CD14-positive monocyte (primary cell): ENCODE measurements around the gene ATG12. TPM values are rescaled to one million over a fixed set of nuclear protein-coding genes. Genes with fewer than 3 reads are reported as not detected.

Experiments used
- DNase-seq, 3 donors: peaks; one replicate each; pipeline ENCODE4 v3.0.0-alpha.2; 2011 to 2022
- H2AFZ ChIP-seq: 2 replicates; pipeline ENCODE4 v1.6.0; 2012; ENCODE audit warnings: mild to moderate bottlenecking, low read depth, low read length, inconsistent platforms; ENCODE audit not compliant: insufficient read depth, poor library complexity, severe bottlenecking
- H3K27ac ChIP-seq, 2 donors: 1 replicate in 1 of 2; 2 replicates in 1 of 2; pipeline ENCODE4 v1.5.1; 2012 to 2013; ENCODE audit warnings: low read length in 2 of 2, control low read depth in 1 of 2, inconsistent platforms in 1 of 2, low read depth in 1 of 2, mild to moderate bottlenecking in 1 of 2
- H3K27me3 ChIP-seq, 2 donors: one replicate each; pipeline versions ENCODE4 v1.6.0 to v1.6.1; 2011 to 2013; ENCODE audit warnings: low read length in 2 of 2; ENCODE audit not compliant: control insufficient read depth in 2 of 2, insufficient read depth in 2 of 2
- H3K36me3 ChIP-seq, 2 donors: replicated peaks in 1 of 2; 1 replicate in 1 of 2; 2 replicates in 1 of 2; pipeline versions ENCODE4 v1.5.1 to v1.6.1; 2012 to 2013; ENCODE audit warnings: low read length in 2 of 2, control low read depth in 1 of 2, inconsistent platforms in 1 of 2, mild to moderate bottlenecking in 1 of 2; ENCODE audit not compliant: insufficient read depth in 2 of 2, control insufficient read depth in 1 of 2
- H3K4me1 ChIP-seq, 2 donors: 1 replicate in 1 of 2; 2 replicates in 1 of 2; pipeline versions ENCODE4 v1.5.1 to v1.6.1; 2012 to 2013; ENCODE audit warnings: low read length in 2 of 2, control low read depth in 1 of 2, inconsistent platforms in 1 of 2, mild to moderate bottlenecking in 1 of 2, moderate library complexity in 1 of 2; ENCODE audit not compliant: insufficient read depth in 2 of 2, control insufficient read depth in 1 of 2
- H3K4me2 ChIP-seq: replicated peaks from 2 replicates; pipeline ENCODE3; 2012; ENCODE audit warnings: low read length, moderate library complexity, mild to moderate bottlenecking; ENCODE audit not compliant: poor library complexity, severe bottlenecking; ENCODE audit errors: extremely low read depth
- H3K4me3 ChIP-seq, 3 experiments: fragments of 200-600 bp in 1 of 3; sonication (generic) in 1 of 3; replicated peaks in 1 of 3; 1 replicate in 2 of 3; 2 replicates in 1 of 3; pipeline ENCODE4 v1.5.1; 2011 to 2013; ENCODE audit warnings: low read length in 3 of 3, mild to moderate bottlenecking in 3 of 3, control low read depth in 2 of 3, low read depth in 2 of 3, inconsistent platforms in 1 of 3, moderate library complexity in 1 of 3
- H3K79me2 ChIP-seq: 2 replicates; pipeline ENCODE4 v1.6.0; 2012; ENCODE audit warnings: mild to moderate bottlenecking, control low read depth, inconsistent platforms, low read length, moderate library complexity; ENCODE audit not compliant: insufficient read depth
- H3K9ac ChIP-seq: 2 replicates; pipeline ENCODE4 v1.6.0; 2017; ENCODE audit warnings: low read length, mild to moderate bottlenecking; ENCODE audit not compliant: insufficient read depth, poor library complexity, severe bottlenecking
- H3K9me3 ChIP-seq, 2 donors: replicated peaks in 1 of 2; 1 replicate in 1 of 2; 2 replicates in 1 of 2; pipeline versions ENCODE4 v1.5.1 to v1.6.1; 2012 to 2013; ENCODE audit warnings: low read length in 2 of 2, control low read depth in 1 of 2; ENCODE audit not compliant: control insufficient read depth in 1 of 2, insufficient read depth in 1 of 2
- H4K20me1 ChIP-seq: 2 replicates; pipeline ENCODE4 v1.6.0; 2012; ENCODE audit warnings: mild to moderate bottlenecking, low read length, control low read depth, moderate library complexity; ENCODE audit not compliant: insufficient read depth
- H3K27ac Mint-ChIP-seq, 7 donors: one replicate each; pipeline ENCODE4 v1.8.0; 2020; ENCODE audit warnings: mild to moderate bottlenecking in 7 of 7, mixed read lengths in 7 of 7, moderate library complexity in 6 of 7, inconsistent platforms in 2 of 7
- H3K27me3 Mint-ChIP-seq, 3 donors: one replicate each; pipeline ENCODE4 v1.8.0; 2021 to 2022; ENCODE audit warnings: low read depth in 3 of 3, mild to moderate bottlenecking in 3 of 3, mixed read lengths in 3 of 3, moderate library complexity in 3 of 3, inconsistent platforms in 1 of 3
- H3K36me3 Mint-ChIP-seq, 2 donors: one replicate each; pipeline ENCODE4 v1.8.0; 2020; ENCODE audit warnings: mixed read lengths in 2 of 2, inconsistent platforms in 1 of 2, mild to moderate bottlenecking in 1 of 2
- H3K4me1 Mint-ChIP-seq: one replicate; pipeline ENCODE4 v1.8.0; 2020; ENCODE audit warnings: mild to moderate bottlenecking, mixed read lengths
- H3K4me3 Mint-ChIP-seq, 2 donors: one replicate each; pipeline ENCODE4 v1.8.0; 2020; ENCODE audit warnings: mild to moderate bottlenecking in 2 of 2, mixed read lengths in 2 of 2, moderate library complexity in 1 of 2
- H3K9me3 Mint-ChIP-seq, 7 donors: one replicate each; pipeline ENCODE4 v1.8.0; 2020 to 2022; ENCODE audit warnings: mixed read lengths in 7 of 7, mild to moderate bottlenecking in 6 of 7, moderate library complexity in 6 of 7, inconsistent platforms in 2 of 7
- WGBS: methylation state at CpG from one replicate; pipeline ENCODE4 v1.1.5; 2013; ENCODE audit warnings: missing lambda C conversion rate; ENCODE audit not compliant: insufficient coverage; 5-methylcytosine and 5-hydroxymethylcytosine counted together
- intact Hi-C, 2 donors: fragments of 100-400 bp; cut with micrococcal nuclease; formaldehyde crosslinking; loops; one replicate each; pipeline versions ENCODE4 v1.15.0 to v1.15.1; 2023
- polyA plus RNA-seq, 3 donors: library from polyadenylated mRNA; depleted of rRNA in 1 of 3; unstranded in 2 of 3; stranded (reverse) in 1 of 3; fragments of 300-500 nt in 2 of 3; fragments of >200 nt in 1 of 3; fragmentation: Illumina TruSeq in 2 of 3; gene quantifications; 1 replicate in 2 of 3; 2 replicates in 1 of 3; pipeline ENCODE4 v1.2.3, GENCODE V29; 2012 to 2021
- TF ChIP-seq, protein P1 (sequence below): fragments of 200-600 bp; IDR thresholded peaks from one replicate; pipeline ENCODE4 v1.8.0; 2022; ENCODE audit warnings: antibody characterized with exemption, mild to moderate bottlenecking

ATG12 gene
- polyA plus RNA-seq, 3 donors: 44.3 to 143 (median 101) TPM

- Histone ChIP-seq H3K36me3 (no peaks in the 10 kb centered on the region), H3K4me2 (no peak overlapping the region), H3K79me2 (peaks cover 99% of the 10 kb centered on the region), H3K9me3 (peaks cover 0 to 3% of the 10 kb centered on the region in 2 donors), H3K4me1 (peaks cover 3 to 4% of the 10 kb centered on the region in 2 donors), H3K4me3 (no peak overlapping the region), H3K9ac (no peak overlapping the region), H3K27ac (no peak overlapping the region), H3K27me3 (no peaks in the 10 kb centered on the region), H4K20me1 (peaks cover 45% of the 10 kb centered on the region), H2AFZ (no peak overlapping the region)
- Mint-ChIP-seq H3K36me3 (peaks cover 5 to 13% of the 10 kb centered on the region in 2 donors), H3K27ac (no peak overlapping the region), H3K4me3 (no peak overlapping the region), H3K4me1 (peaks cover 28% of the 10 kb centered on the region), H3K27me3 (no peaks in the 10 kb centered on the region), H3K9me3 (peaks cover 4 to 10% (median 7%) of the 10 kb centered on the region in 7 donors)
- DNase-seq: no peak
- WGBS: 100% methylated on average over 1 of the region's 4 CpGs
- intact Hi-C loops: no loop called here
- TF ChIP-seq, protein P1, sequence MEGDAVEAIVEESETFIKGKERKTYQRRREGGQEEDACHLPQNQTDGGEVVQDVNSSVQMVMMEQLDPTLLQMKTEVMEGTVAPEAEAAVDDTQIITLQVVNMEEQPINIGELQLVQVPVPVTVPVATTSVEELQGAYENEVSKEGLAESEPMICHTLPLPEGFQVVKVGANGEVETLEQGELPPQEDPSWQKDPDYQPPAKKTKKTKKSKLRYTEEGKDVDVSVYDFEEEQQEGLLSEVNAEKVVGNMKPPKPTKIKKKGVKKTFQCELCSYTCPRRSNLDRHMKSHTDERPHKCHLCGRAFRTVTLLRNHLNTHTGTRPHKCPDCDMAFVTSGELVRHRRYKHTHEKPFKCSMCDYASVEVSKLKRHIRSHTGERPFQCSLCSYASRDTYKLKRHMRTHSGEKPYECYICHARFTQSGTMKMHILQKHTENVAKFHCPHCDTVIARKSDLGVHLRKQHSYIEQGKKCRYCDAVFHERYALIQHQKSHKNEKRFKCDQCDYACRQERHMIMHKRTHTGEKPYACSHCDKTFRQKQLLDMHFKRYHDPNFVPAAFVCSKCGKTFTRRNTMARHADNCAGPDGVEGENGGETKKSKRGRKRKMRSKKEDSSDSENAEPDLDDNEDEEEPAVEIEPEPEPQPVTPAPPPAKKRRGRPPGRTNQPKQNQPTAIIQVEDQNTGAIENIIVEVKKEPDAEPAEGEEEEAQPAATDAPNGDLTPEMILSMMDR: no peak
These were observed 9.5 kb upstream of the ATG12 start for GRCh38 chr5:115850744-115851416.

- Histone ChIP-seq H3K36me3 (no peaks in the 10 kb centered on the region), H2AFZ (no peak overlapping the region), H3K79me2 (peaks cover 100% of the 10 kb centered on the region), H3K4me2 (no peak overlapping the region), H3K27me3 (no peaks in the 10 kb centered on the region), H4K20me1 (peaks cover 52% of the 10 kb centered on the region), H3K9ac (no peak overlapping the region), H3K4me3 (no peak overlapping the region), H3K4me1 (peaks cover 0 to under 1% of the 10 kb centered on the region in 2 donors), H3K9me3 (peaks cover 0 to 3% of the 10 kb centered on the region in 2 donors), H3K27ac (no peak overlapping the region)
- peaks cover 5 to 13% of the 10 kb centered on the region in 2 donors for H3K36me3 Mint-ChIP-seq
- H3K4me1 Mint-ChIP-seq: peaks cover 24% of the 10 kb centered on the region
- no peak overlapping the region for H3K27ac Mint-ChIP-seq
- H3K27me3 Mint-ChIP-seq: no peaks in the 10 kb centered on the region
- peaks cover 4 to 10% (median 7%) of the 10 kb centered on the region in 7 donors for H3K9me3 Mint-ChIP-seq
- no peak for DNase-seq
- TF ChIP-seq, protein P1: no peak
- no peak overlapping the region for H3K4me3 Mint-ChIP-seq
- 100% methylated on average over 1 of the region's 3 CpGs for WGBS
- intact Hi-C loops: no loop called here
These were observed 8.0 kb upstream of the ATG12 start for GRCh38 chr5:115849258-115849798.
